Measurements from ENCODE around the gene USP6NL.
"Not testable (repeated sequence)": the region's sequence is repeated elsewhere in the genome, so short reads cannot be mapped to it uniquely, and the experiment has no call there.

USP6NL gene

GRCh38 chr10:11441151-11441535 is 170.3 kb downstream of the USP6NL start:
- Histone ChIP-seq H3K4me2 (ENCODE audit: low read length) (no peak overlapping the region), H3K9me3 (ENCODE audit: control insufficient read depth, low read length) (no peaks in the 10 kb centered on the region), H3K79me2 (no peaks in the 10 kb centered on the region), H2AFZ (no peak overlapping the region), H3K27me3 (ENCODE audit: control insufficient read depth, insufficient read depth, low read length) (no peaks in the 10 kb centered on the region), H3K9ac (no peak overlapping the region), H3K4me3 (ENCODE audit: low read depth, low read length) (no peak overlapping the region), H3K36me3 (ENCODE audit: control insufficient read depth, insufficient read depth, low read length) (no peaks in the 10 kb centered on the region), H3K4me1 (no peaks in the 10 kb centered on the region), H3K27ac (no peak overlapping the region)
- no peak for TF ChIP-seq CTCF (IDR thresholded peaks at IDR 0.05)

GRCh38 chr10:11440250-11441150 is 170.9 kb downstream of the USP6NL start:
- no peak overlapping the region for H3K9ac ChIP-seq
- no peak overlapping the region for H3K4me3 ChIP-seq (ENCODE audit: low read depth, low read length)
- H3K27ac ChIP-seq = no peak overlapping the region
- H3K4me1 ChIP-seq = no peaks in the 10 kb centered on the region
- H3K9me3 ChIP-seq (ENCODE audit: control insufficient read depth, low read length) = no peaks in the 10 kb centered on the region
- TF ChIP-seq CTCF (IDR thresholded peaks at IDR 0.05) = no peak
- no peaks in the 10 kb centered on the region for H3K79me2 ChIP-seq
- no peaks in the 10 kb centered on the region for H3K36me3 ChIP-seq (ENCODE audit: control insufficient read depth, insufficient read depth, low read length)
- H3K27me3 ChIP-seq (ENCODE audit: control insufficient read depth, insufficient read depth, low read length) = no peaks in the 10 kb centered on the region
- H3K4me2 ChIP-seq (ENCODE audit: low read length) = no peak overlapping the region
- no peak overlapping the region for H2AFZ ChIP-seq

- H3K27ac ChIP-seq = no peak overlapping the region
- TF ChIP-seq CTCF (IDR thresholded peaks at IDR 0.05) = no peak
- H3K9me3 ChIP-seq (ENCODE audit: control insufficient read depth, low read length) = no peaks in the 10 kb centered on the region
- no peak overlapping the region for H3K9ac ChIP-seq
- no peaks in the 10 kb centered on the region for H3K27me3 ChIP-seq (ENCODE audit: control insufficient read depth, insufficient read depth, low read length)
- no peaks in the 10 kb centered on the region for H3K4me1 ChIP-seq
- H3K36me3 ChIP-seq (ENCODE audit: control insufficient read depth, insufficient read depth, low read length) = no peaks in the 10 kb centered on the region
- no peak overlapping the region for H3K4me2 ChIP-seq (ENCODE audit: low read length)
- no peak overlapping the region for H3K4me3 ChIP-seq (ENCODE audit: low read depth, low read length)
- no peak overlapping the region for H2AFZ ChIP-seq
- H3K79me2 ChIP-seq = no peaks in the 10 kb centered on the region
Observed at GRCh38 chr10:11439523-11440053, 171.9 kb downstream of the USP6NL start.

GRCh38 chr10:11437391-11438142 is 173.9 kb downstream of the USP6NL start:
- no peak overlapping the region for H3K4me3 ChIP-seq (ENCODE audit: low read depth, low read length)
- H3K36me3 ChIP-seq (ENCODE audit: control insufficient read depth, insufficient read depth, low read length) = no peaks in the 10 kb centered on the region
- no peaks in the 10 kb centered on the region for H3K9me3 ChIP-seq (ENCODE audit: control insufficient read depth, low read length)
- no peak overlapping the region for H3K9ac ChIP-seq
- H3K4me2 ChIP-seq (ENCODE audit: low read length) = no peak overlapping the region
- H2AFZ ChIP-seq = no peak overlapping the region
- no peak overlapping the region for H3K27ac ChIP-seq
- H3K4me1 ChIP-seq = no peaks in the 10 kb centered on the region
- H3K27me3 ChIP-seq (ENCODE audit: control insufficient read depth, insufficient read depth, low read length) = no peaks in the 10 kb centered on the region
- H3K79me2 ChIP-seq = no peaks in the 10 kb centered on the region
- TF ChIP-seq CTCF (IDR thresholded peaks at IDR 0.05) = no peak

- H3K9ac ChIP-seq; H3K4me3 ChIP-seq (ENCODE audit: low read depth, low read length); H3K27ac ChIP-seq; H2AFZ ChIP-seq; H3K4me1 ChIP-seq; H3K36me3 ChIP-seq (ENCODE audit: control insufficient read depth, insufficient read depth, low read length); H3K9me3 ChIP-seq (ENCODE audit: control insufficient read depth, low read length); H3K4me2 ChIP-seq (ENCODE audit: low read length); H3K27me3 ChIP-seq (ENCODE audit: control insufficient read depth, insufficient read depth, low read length); H3K79me2 ChIP-seq: not testable (repeated sequence)
Observed at GRCh38 chr10:11436445-11436844, 175.0 kb downstream of the USP6NL start.
